T-cell (primary cell): ENCODE data around the gene PRG2. TPM values are rescaled to one million over a fixed set of nuclear protein-coding genes. Genes with fewer than 3 reads are reported as not detected.

ENCODE experiments used
- ATAC-seq, 4 experiments: fragments of 200-7000 bp in 3 of 4; fragments of 150-1000 bp in 1 of 4; cut with Tn5 transposase; replicated peaks in 1 of 4; 1 replicate in 3 of 4; 2 replicates in 1 of 4; pipeline ENCODE4 v1.10.0; 2021; ENCODE audit warnings: moderate library complexity in 3 of 4, mild to moderate bottlenecking in 2 of 4, moderate number of reproducible peaks in 1 of 4
- CTCF ChIA-PET, 2 donors: fragments of 300-600 bp; sonication (Branson Sonifier 250); formaldehyde crosslinking; loops; one replicate each; lab custom pipeline; 2022; ENCODE audit warnings: antibody characterized with exemption in 2 of 2; lab: Charles Lee
- POLR2A ChIA-PET, 2 donors: fragments of 300-600 bp; sonication (Branson Sonifier 250); formaldehyde crosslinking; loops; one replicate each; lab custom pipeline; 2022; ENCODE audit warnings: antibody characterized with exemption in 2 of 2; lab: Charles Lee
- DNase-seq, 35 experiments: peaks; one replicate each; pipeline versions ENCODE4 v3.0.0 to v3.0.0-alpha.2; 2013 to 2023
- H3K27ac ChIP-seq: one replicate; pipeline ENCODE4 v1.5.1; 2013; ENCODE audit warnings: low read length
- H3K27me3 ChIP-seq, 2 experiments: replicated peaks in 1 of 2; 1 replicate in 1 of 2; 2 replicates in 1 of 2; pipeline versions ENCODE4 v1.6.1 to v1.7.0; 2013; ENCODE audit warnings: low read length in 1 of 2, mixed read lengths in 1 of 2; ENCODE audit not compliant: control insufficient read depth in 2 of 2, insufficient read depth in 2 of 2; ENCODE audit errors: extremely low read depth in 1 of 2
- H3K36me3 ChIP-seq, 2 donors: 1 replicate in 1 of 2; 2 replicates in 1 of 2; pipeline versions ENCODE4 v1.6.1 to v1.7.0; 2013; ENCODE audit warnings: low read length in 1 of 2; ENCODE audit not compliant: control insufficient read depth in 2 of 2, insufficient read depth in 1 of 2; ENCODE audit errors: extremely low read depth in 1 of 2
- H3K4me1 ChIP-seq, 2 experiments: 1 replicate in 1 of 2; 2 replicates in 1 of 2; pipeline versions ENCODE4 v1.6.1 to v1.7.0; 2013; ENCODE audit warnings: low read length in 2 of 2, mixed read lengths in 1 of 2; ENCODE audit not compliant: insufficient read depth in 2 of 2, control insufficient read depth in 1 of 2; ENCODE audit errors: extremely low read depth in 1 of 2
- H3K4me3 ChIP-seq, 2 donors: 1 replicate in 1 of 2; 2 replicates in 1 of 2; pipeline versions ENCODE4 v1.5.1 to v1.7.0; 2013; ENCODE audit warnings: mild to moderate bottlenecking in 2 of 2, low read length in 1 of 2, moderate library complexity in 1 of 2; ENCODE audit not compliant: control insufficient read depth in 1 of 2; ENCODE audit errors: extremely low read depth in 1 of 2
- H3K9me3 ChIP-seq: 2 replicates; pipeline ENCODE4 v1.7.0; 2013
- H3K27ac Mint-ChIP-seq, 2 donors: one replicate each; pipeline ENCODE4 v1.8.0; 2020 to 2021; ENCODE audit warnings: mild to moderate bottlenecking in 2 of 2, mixed read lengths in 2 of 2
- H3K27me3 Mint-ChIP-seq, 2 donors: one replicate each; pipeline ENCODE4 v1.8.0; 2021 to 2022; ENCODE audit warnings: mixed read lengths in 2 of 2
- H3K36me3 Mint-ChIP-seq: one replicate; pipeline ENCODE4 v1.8.0; 2021; ENCODE audit warnings: mixed read lengths
- H3K4me1 Mint-ChIP-seq, 3 donors: one replicate each; pipeline ENCODE4 v1.8.0; 2020 to 2022; ENCODE audit warnings: mixed read lengths in 3 of 3, mild to moderate bottlenecking in 1 of 3
- H3K4me3 Mint-ChIP-seq, 3 donors: one replicate each; pipeline ENCODE4 v1.8.0; 2020 to 2022; ENCODE audit warnings: mild to moderate bottlenecking in 3 of 3, mixed read lengths in 3 of 3, moderate library complexity in 3 of 3
- H3K9me3 Mint-ChIP-seq, 3 donors: one replicate each; pipeline ENCODE4 v1.8.0; 2020 to 2022; ENCODE audit warnings: mixed read lengths in 3 of 3
- WGBS: methylation state at CpG from one replicate; pipeline ENCODE4 v1.1.5; 2013; ENCODE audit warnings: missing lambda C conversion rate; ENCODE audit not compliant: insufficient coverage; 5-methylcytosine and 5-hydroxymethylcytosine counted together
- total RNA-seq, 35 experiments: library from RNA in 6 of 35; stranded (reverse) in 6 of 35; fragments of 120-200 nt in 1 of 35; gene quantifications; one replicate each; pipeline versions ENCODE4 v1.2.1 to v1.2.4 and lab custom pipeline; 2013 to 2026

PRG2 gene
- total RNA-seq, 5 donors from 2014 or later (not counting 1 experiment from before 2014, with no cell fraction given): 0.33 to 0.72 (median 0.39) TPM; not detected in 1

GRCh38 chr11:57394203-57394965, 3.9 kb upstream of the PRG2 start:
- no peak for DNase-seq
- Mint-ChIP-seq H3K4me3 (no peak overlapping the region), H3K27ac (no peak overlapping the region), H3K4me1 (no peaks in the 10 kb centered on the region), H3K36me3 (no peaks in the 10 kb centered on the region), H3K27me3 (peaks cover 0 to under 1% of the 10 kb centered on the region in 2 donors), H3K9me3 (no peaks in the 10 kb centered on the region)
- ChIA-PET CTCF (interaction anchor here (0.5 to 0.6 kb wide), 3 partner anchors 64 to 399 kb away, joined by 3 read pairs; no protein-coding TSS in a partner anchor), POLR2A (no interaction called here)
- no peaks in the 10 kb centered on the region for H3K9me3 ChIP-seq
- no peak for ATAC-seq
- WGBS: 93% methylated on average over 3 of the region's 4 CpGs
- H3K36me3 ChIP-seq: no peaks in the 10 kb centered on the region
- no peak overlapping the region for H3K4me3 ChIP-seq
- H3K27ac ChIP-seq: no peak overlapping the region
- H3K27me3 ChIP-seq: no peaks in the 10 kb centered on the region
- H3K4me1 ChIP-seq: no peaks in the 10 kb centered on the region

DNA sequence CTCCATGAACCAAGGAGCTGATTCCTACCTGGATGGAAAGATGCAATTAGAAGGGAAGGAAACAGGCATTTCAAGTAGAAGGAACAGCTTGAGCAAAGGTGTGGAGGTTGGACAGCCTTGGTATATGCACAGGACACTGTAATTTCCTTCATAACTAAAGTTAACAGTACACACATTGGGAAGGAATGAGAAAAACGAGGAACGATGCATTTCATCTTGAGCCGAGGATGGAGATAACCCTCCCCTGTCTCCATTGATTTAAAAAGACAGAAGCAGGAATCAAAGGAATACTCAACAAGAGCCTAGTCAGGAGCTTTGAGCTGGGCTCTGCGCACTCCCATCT, 2.3 kb upstream of the PRG2 start:
- H3K27me3 Mint-ChIP-seq: peaks cover 0 to 4% of the 10 kb centered on the region in 2 donors
- WGBS: no CpG with 5 or more reads among the region's 4 CpGs
- no peaks in the 10 kb centered on the region for H3K9me3 Mint-ChIP-seq
- Histone ChIP-seq H3K27me3 (no peaks in the 10 kb centered on the region), H3K4me1 (no peaks in the 10 kb centered on the region), H3K4me3 (no peak overlapping the region), H3K27ac (no peak overlapping the region), H3K36me3 (no peaks in the 10 kb centered on the region), H3K9me3 (no peaks in the 10 kb centered on the region)
- H3K27ac Mint-ChIP-seq: no peak overlapping the region
- ATAC-seq (no peak), DNase-seq (no peak)
- no peaks in the 10 kb centered on the region for H3K36me3 Mint-ChIP-seq
- H3K4me1 Mint-ChIP-seq: no peaks in the 10 kb centered on the region
- no peak overlapping the region for H3K4me3 Mint-ChIP-seq
- ChIA-PET POLR2A (no interaction called here), CTCF (no interaction called here)

GRCh38 chr11:57392066-57392762, 1.8 kb upstream of the PRG2 start:
- no peak overlapping the region for H3K4me3 ChIP-seq
- H3K4me1 ChIP-seq: no peaks in the 10 kb centered on the region
- no peak overlapping the region for H3K27ac ChIP-seq
- ATAC-seq (no peak), DNase-seq (no peak)
- ChIA-PET CTCF (no interaction called here), POLR2A (no interaction called here)
- H3K9me3 ChIP-seq: no peaks in the 10 kb centered on the region
- Mint-ChIP-seq H3K27me3 (peaks cover 0 to 4% of the 10 kb centered on the region in 2 donors), H3K4me3 (no peak overlapping the region), H3K9me3 (no peaks in the 10 kb centered on the region), H3K27ac (no peak overlapping the region), H3K36me3 (no peaks in the 10 kb centered on the region), H3K4me1 (no peaks in the 10 kb centered on the region)
- WGBS: no CpG with 5 or more reads among the region's 8 CpGs
- no peaks in the 10 kb centered on the region for H3K27me3 ChIP-seq
- no peaks in the 10 kb centered on the region for H3K36me3 ChIP-seq

DNA sequence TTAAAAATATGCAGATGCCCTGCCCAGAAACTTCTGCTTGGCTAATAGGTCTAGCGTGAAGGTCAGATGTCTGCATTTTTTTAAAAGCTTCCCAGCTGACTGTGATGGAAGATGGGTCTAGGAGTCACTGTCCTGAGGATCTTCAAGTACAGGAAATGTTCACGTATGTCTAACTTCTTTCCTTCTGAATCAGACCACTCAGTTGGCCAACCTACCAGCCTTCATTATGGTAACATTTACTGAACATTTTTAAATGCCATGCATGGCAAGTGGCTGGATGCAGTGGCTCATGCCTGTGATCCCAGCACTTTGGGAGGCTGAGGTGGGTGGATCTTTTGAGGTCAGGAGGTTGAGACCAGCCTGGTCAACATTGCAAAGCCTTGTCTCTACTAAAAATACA, 1.1 kb upstream of the PRG2 start:
- no peak for ATAC-seq
- H3K4me1 ChIP-seq: no peaks in the 10 kb centered on the region
- Mint-ChIP-seq H3K4me1 (no peaks in the 10 kb centered on the region), H3K4me3 (no peak overlapping the region), H3K36me3 (no peaks in the 10 kb centered on the region), H3K27ac (no peak overlapping the region), H3K27me3 (peaks cover 0 to 4% of the 10 kb centered on the region in 2 donors), H3K9me3 (no peaks in the 10 kb centered on the region)
- CTCF ChIA-PET: no interaction called here
- POLR2A ChIA-PET: no interaction called here
- H3K36me3 ChIP-seq: no peaks in the 10 kb centered on the region
- no peaks in the 10 kb centered on the region for H3K27me3 ChIP-seq
- H3K27ac ChIP-seq: no peak overlapping the region
- WGBS: 78% methylated on average over 1 of the region's 2 CpGs
- no peak overlapping the region for H3K4me3 ChIP-seq
- no peak for DNase-seq
- no peaks in the 10 kb centered on the region for H3K9me3 ChIP-seq

GRCh38 chr11:57391111-57391510, 661 bp upstream of the PRG2 start:
- Histone ChIP-seq H3K27me3 (no peaks in the 10 kb centered on the region), H3K4me3 (no peak overlapping the region), H3K27ac (no peak overlapping the region), H3K9me3 (no peaks in the 10 kb centered on the region), H3K4me1 (no peaks in the 10 kb centered on the region), H3K36me3 (no peaks in the 10 kb centered on the region)
- H3K4me1 Mint-ChIP-seq: no peaks in the 10 kb centered on the region
- H3K9me3 Mint-ChIP-seq: no peaks in the 10 kb centered on the region
- DNase-seq (no peak), ATAC-seq (no peak)
- no peak overlapping the region for H3K27ac Mint-ChIP-seq
- ChIA-PET POLR2A (interaction anchor here in 1 of 2 donors (0.6 kb wide), 1 partner anchor 39 kb away, joined by 5 read pairs; no protein-coding TSS in a partner anchor), CTCF (no interaction called here)
- H3K4me3 Mint-ChIP-seq: no peak overlapping the region
- H3K27me3 Mint-ChIP-seq: peaks cover 0 to 4% of the 10 kb centered on the region in 2 donors
- H3K36me3 Mint-ChIP-seq: no peaks in the 10 kb centered on the region
- 89% methylated on average over 1 of the region's 3 CpGs for WGBS

DNA sequence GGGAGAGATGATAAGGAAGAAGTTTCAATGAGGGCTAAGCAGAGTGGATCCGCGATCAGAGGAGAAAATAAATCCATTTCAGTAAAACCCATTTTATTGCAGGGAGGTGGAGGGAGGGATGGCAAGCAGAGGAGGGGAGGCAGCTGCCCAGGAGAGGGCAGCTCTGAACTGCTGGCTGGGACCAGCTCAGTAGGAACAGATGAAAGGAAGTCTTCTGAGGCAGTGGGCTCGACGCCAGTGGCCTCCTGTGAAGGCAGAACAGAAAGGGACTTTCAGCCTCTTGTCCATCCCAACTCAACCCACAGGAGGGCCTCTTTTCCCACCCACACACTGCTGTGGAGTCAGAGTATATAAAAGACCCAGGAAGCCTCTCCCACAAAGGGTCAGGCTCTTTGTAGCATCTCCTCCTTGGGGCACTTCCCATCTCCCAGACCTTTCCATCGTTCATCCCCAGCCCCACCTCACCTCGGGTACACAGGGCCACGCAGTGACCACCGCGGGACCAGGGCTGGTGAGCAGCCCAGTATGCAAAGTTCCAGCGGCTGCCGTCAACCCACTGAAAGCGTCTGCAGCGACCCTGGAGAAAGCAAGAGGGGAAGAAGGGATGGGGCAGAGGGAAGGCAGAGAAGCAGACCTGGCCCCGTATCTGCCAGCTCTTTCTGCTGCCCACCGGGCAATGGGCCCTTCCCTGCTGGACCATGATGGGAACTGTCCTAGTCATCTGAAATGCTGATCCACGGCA, 3.0 kb downstream of the PRG2 start:
- ATAC-seq (no peak), DNase-seq (no peak)
- Histone ChIP-seq H3K4me1 (no peaks in the 10 kb centered on the region), H3K27ac (no peak overlapping the region), H3K36me3 (no peaks in the 10 kb centered on the region), H3K27me3 (peaks cover 0 to 2% of the 10 kb centered on the region in 2 experiments), H3K4me3 (no peak overlapping the region), H3K9me3 (no peaks in the 10 kb centered on the region)
- no peaks in the 10 kb centered on the region for H3K36me3 Mint-ChIP-seq
- H3K27ac Mint-ChIP-seq: no peak overlapping the region
- no peaks in the 10 kb centered on the region for H3K9me3 Mint-ChIP-seq
- POLR2A ChIA-PET: no interaction called here
- CTCF ChIA-PET: no interaction called here
- no peaks in the 10 kb centered on the region for H3K4me1 Mint-ChIP-seq
- WGBS: 85% methylated on average over 8 of the region's 16 CpGs
- no peak overlapping the region for H3K4me3 Mint-ChIP-seq
- H3K27me3 Mint-ChIP-seq: peaks cover under 1 to 10% of the 10 kb centered on the region in 2 donors
